Progenitor cell of endocrine pancreas (in vitro differentiated cells): Measurements from ENCODE around the gene CDHR3. TPM values are rescaled to one million over a fixed set of nuclear protein-coding genes. Genes with fewer than 3 reads are reported as not detected.

Experiments
- DNase-seq: peaks from one replicate; pipeline ENCODE4 v3.0.0; 2021; ENCODE audit warnings: low spot score; ENCODE audit not compliant: unreplicated experiment
- H3K27ac Mint-ChIP-seq: 2 replicates; pipeline ENCODE4 v1.8.0; 2021; ENCODE audit warnings: mild to moderate bottlenecking, moderate library complexity, mixed read lengths
- H3K27me3 Mint-ChIP-seq: 2 replicates; pipeline ENCODE4 v1.8.0; 2021; ENCODE audit warnings: mixed read lengths
- H3K36me3 Mint-ChIP-seq: 2 replicates; pipeline ENCODE4 v1.8.0; 2022; ENCODE audit warnings: mixed read lengths; ENCODE audit not compliant: insufficient read depth
- H3K4me1 Mint-ChIP-seq: 2 replicates; pipeline ENCODE4 v1.8.0; 2021; ENCODE audit warnings: low read depth, mixed read lengths
- H3K4me3 Mint-ChIP-seq: 2 replicates; pipeline ENCODE4 v1.8.0; 2021; ENCODE audit warnings: low read depth, mild to moderate bottlenecking, moderate library complexity, mixed read lengths
- H3K9me3 Mint-ChIP-seq: 2 replicates; pipeline ENCODE4 v1.8.0; 2021; ENCODE audit warnings: low read depth, mixed read lengths
- total RNA-seq: library from RNA; stranded (reverse); gene quantifications from 2 replicates; pipeline ENCODE4 v1.2.1, GENCODE V29; 2021
- TF ChIP-seq, protein P1 (sequence below): fragments of 200-600 bp; sonication (generic); IDR thresholded peaks from one replicate; pipeline ENCODE4 v1.5.0; 2021; ENCODE audit warnings: antibody characterized with exemption, mild to moderate bottlenecking; ENCODE audit not compliant: unreplicated experiment

CDHR3 gene
- total RNA-seq, 1 donor from 2014 or later, result 15.7 TPM

DNA sequence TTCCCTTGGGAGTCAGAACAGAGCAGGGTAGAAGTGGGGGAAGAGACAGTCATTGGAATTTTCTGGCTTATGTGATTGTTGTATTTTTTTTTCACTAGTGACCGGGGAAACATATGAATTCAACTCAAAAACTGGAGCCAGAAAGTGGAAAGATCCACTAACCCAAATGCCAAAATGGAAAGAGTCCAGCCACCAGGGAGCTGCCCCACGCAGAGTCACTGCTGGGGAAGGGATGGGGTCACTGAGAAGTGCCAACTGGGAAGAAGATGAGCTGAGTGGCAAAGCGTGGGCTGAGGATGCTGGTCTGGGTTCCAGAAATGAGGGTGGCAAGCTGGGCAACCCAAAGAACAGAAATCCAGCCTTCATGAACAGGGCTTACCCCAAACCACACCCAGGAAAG is 69.2 kb downstream of the CDHR3 start:
- H3K4me3 Mint-ChIP-seq, result no peak overlapping the region
- no peaks in the 10 kb centered on the region for H3K9me3 Mint-ChIP-seq
- TF ChIP-seq, protein P1, sequence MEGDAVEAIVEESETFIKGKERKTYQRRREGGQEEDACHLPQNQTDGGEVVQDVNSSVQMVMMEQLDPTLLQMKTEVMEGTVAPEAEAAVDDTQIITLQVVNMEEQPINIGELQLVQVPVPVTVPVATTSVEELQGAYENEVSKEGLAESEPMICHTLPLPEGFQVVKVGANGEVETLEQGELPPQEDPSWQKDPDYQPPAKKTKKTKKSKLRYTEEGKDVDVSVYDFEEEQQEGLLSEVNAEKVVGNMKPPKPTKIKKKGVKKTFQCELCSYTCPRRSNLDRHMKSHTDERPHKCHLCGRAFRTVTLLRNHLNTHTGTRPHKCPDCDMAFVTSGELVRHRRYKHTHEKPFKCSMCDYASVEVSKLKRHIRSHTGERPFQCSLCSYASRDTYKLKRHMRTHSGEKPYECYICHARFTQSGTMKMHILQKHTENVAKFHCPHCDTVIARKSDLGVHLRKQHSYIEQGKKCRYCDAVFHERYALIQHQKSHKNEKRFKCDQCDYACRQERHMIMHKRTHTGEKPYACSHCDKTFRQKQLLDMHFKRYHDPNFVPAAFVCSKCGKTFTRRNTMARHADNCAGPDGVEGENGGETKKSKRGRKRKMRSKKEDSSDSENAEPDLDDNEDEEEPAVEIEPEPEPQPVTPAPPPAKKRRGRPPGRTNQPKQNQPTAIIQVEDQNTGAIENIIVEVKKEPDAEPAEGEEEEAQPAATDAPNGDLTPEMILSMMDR, result no peak
- H3K4me1 Mint-ChIP-seq, result peaks cover 9% of the 10 kb centered on the region
- H3K27ac Mint-ChIP-seq, result no peak overlapping the region
- no peak for DNase-seq
- H3K36me3 Mint-ChIP-seq, result peaks cover 5% of the 10 kb centered on the region
- H3K27me3 Mint-ChIP-seq, result peaks cover 29% of the 10 kb centered on the region

DNA sequence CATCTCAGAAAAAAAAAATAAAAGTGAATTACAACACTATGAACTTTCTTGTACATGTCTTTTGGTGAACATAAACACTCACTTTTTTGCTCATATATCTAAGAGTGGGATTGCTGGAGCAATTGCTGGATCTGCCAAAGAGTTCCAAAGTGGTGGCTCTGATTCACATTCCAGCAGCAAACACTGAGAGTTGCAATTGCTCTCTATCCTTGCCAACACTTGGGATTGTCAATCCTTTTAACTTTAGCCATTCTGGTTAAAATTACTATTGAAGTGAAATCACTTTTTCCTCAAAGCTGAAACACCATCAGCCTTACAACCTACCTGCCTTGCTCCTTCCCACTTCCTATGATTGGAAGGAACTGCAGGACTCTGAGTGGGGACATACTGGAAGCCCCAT is 70.7 kb downstream of the CDHR3 start:
- Mint-ChIP-seq H3K9me3 (no peaks in the 10 kb centered on the region), H3K4me1 (peaks cover 14% of the 10 kb centered on the region), H3K36me3 (peaks cover 5% of the 10 kb centered on the region), H3K27me3 (peaks cover 29% of the 10 kb centered on the region), H3K27ac (no peak overlapping the region), H3K4me3 (no peak overlapping the region)
- no peak for DNase-seq
- TF ChIP-seq, protein P1, result no peak

DNA sequence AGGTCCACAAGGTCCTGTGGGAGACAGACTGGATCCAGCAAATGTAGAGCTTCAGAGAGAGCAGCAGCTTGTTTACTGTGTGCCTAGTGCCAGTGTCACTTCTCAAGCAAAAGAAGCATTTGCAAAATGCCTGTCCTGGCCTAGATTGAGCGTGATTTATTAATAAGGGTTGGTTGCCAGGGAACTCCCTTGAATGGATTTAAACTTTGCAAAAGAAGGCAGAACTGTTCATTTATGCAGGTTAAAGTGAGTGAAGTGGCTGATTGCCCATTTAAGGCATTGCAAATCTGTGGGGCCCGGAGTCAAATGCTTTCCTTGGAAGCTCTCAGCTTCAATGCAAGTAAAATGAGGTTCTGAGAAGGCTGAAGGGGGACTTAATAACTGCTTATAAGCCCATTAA is 71.3 kb downstream of the CDHR3 start:
- Mint-ChIP-seq H3K36me3 (peaks cover 5% of the 10 kb centered on the region), H3K4me1 (peaks cover 14% of the 10 kb centered on the region), H3K27ac (no peak overlapping the region), H3K9me3 (no peaks in the 10 kb centered on the region), H3K27me3 (peaks cover 30% of the 10 kb centered on the region), H3K4me3 (no peak overlapping the region)
- DNase-seq, result no peak
- TF ChIP-seq, protein P1, result no peak

DNA sequence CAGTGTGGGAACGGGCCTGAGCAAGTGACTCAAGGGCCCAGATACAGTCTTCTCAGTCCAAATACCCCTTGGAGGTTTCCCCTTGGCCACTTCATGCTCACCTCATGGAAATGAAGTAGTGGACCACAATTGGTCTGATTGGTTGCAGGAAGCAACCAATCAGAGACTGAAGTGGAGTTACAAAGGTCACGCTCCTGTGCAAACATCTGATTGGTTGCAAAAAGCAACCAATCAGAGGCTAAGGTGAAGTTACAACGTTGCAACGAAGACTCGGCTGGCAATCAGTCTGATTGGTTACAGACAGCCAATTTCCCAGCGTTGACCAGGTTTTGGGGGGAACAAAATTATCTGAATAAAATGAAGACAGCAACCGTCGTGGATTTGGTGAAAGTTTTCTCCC is 72.5 kb downstream of the CDHR3 start:
- Mint-ChIP-seq H3K27ac (no peak overlapping the region), H3K4me1 (peaks cover 14% of the 10 kb centered on the region), H3K36me3 (peaks cover 5% of the 10 kb centered on the region), H3K9me3 (no peaks in the 10 kb centered on the region), H3K27me3 (peaks cover 36% of the 10 kb centered on the region), H3K4me3 (no peak overlapping the region)
- no peak for DNase-seq
- TF ChIP-seq, protein P1, result no peak

DNA sequence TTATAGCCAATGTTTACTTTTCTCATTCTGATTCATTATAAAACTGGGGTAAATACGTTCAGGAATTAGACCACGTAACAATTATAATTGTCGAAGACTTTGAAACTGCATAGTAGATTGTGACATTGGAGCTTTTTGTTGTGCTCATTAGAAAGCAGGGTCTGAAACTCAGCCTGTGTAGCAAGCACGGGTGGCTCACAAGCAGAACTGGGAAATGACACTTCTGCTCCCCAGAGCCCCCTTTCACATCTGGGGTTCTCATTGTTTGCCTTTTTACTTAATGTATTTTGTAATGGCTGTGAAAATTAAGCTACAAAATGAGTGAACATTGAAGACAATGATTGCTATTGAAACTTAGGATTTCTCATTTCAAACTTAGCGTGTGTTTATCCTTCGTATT is 72.9 kb downstream of the CDHR3 start:
- Mint-ChIP-seq H3K9me3 (no peaks in the 10 kb centered on the region), H3K4me1 (peaks cover 16% of the 10 kb centered on the region), H3K36me3 (peaks cover 5% of the 10 kb centered on the region), H3K27ac (no peak overlapping the region), H3K4me3 (no peak overlapping the region), H3K27me3 (peaks cover 33% of the 10 kb centered on the region)
- DNase-seq, result no peak
- TF ChIP-seq, protein P1, result no peak
